Stomach (tissue), 9 donors: ENCODE results near the gene OSBPL9. TPM values are rescaled to one million over a fixed set of nuclear protein-coding genes. Genes with fewer than 3 reads are reported as not detected.
A peak's percentile ranks its signal among the peaks of the same experiment; 100 is the strongest.

Source experiments
- DNase-seq, 2 donors: peaks; one replicate each; pipeline versions ENCODE4 v3.0.0 to v3.0.0-alpha.2; 2013 to 2019
- H3K27ac ChIP-seq, 5 donors: fragments of 200-600 bp in 4 of 5; sonication (generic) in 4 of 5; one replicate each; pipeline ENCODE4 v1.5.1; 2013 to 2019; ENCODE audit warnings: mild to moderate bottlenecking in 1 of 5, moderate library complexity in 1 of 5
- H3K27me3 ChIP-seq, 3 donors: fragments of 200-600 bp; sonication (generic); one replicate each; pipeline ENCODE4 v1.5.1; 2017 to 2019; ENCODE audit warnings: mixed run types in 1 of 3
- H3K36me3 ChIP-seq, 4 donors: fragments of 200-600 bp; sonication (generic); 1 replicate in 3 of 4; 2 replicates in 1 of 4; pipeline ENCODE4 v1.5.1; 2016 to 2019
- H3K4me1 ChIP-seq, 4 donors: fragments of 200-600 bp; sonication (generic); one replicate each; pipeline ENCODE4 v1.5.1; 2016 to 2019
- H3K4me3 ChIP-seq, 4 donors: fragments of 200-600 bp; sonication (generic) in 3 of 4; one replicate each; pipeline ENCODE4 v1.5.1; 2016 to 2019; ENCODE audit warnings: mild to moderate bottlenecking in 1 of 4
- H3K9me3 ChIP-seq, 4 donors: fragments of 200-600 bp; sonication (generic); one replicate each; pipeline ENCODE4 v1.5.1; 2016 to 2019
- EP300 ChIP-seq: sonication (generic); formaldehyde crosslinking; IDR thresholded peaks from one replicate; pipeline ENCODE4 v1.6.1; 2017; ENCODE audit warnings: antibody characterized with exemption
- POLR2A ChIP-seq, 4 donors: fragments of 450-650 bp; IDR thresholded peaks; one replicate each; pipeline ENCODE4 v1.6.1; 2016; ENCODE audit warnings: antibody characterized with exemption in 4 of 4, control low read depth in 2 of 4, mild to moderate bottlenecking in 1 of 4, moderate library complexity in 1 of 4
- POLR2AphosphoS5 ChIP-seq, 3 donors: sonication (generic); formaldehyde crosslinking; IDR thresholded peaks; one replicate each; pipeline ENCODE4 v1.6.1; 2016; ENCODE audit warnings: antibody characterized with exemption in 3 of 3
- WGBS, 5 donors: extraction: QIAGEN DNeasy Blood & Tissue Kit in 3 of 5; methylation state at CpG; one replicate each; pipeline versions ENCODE4 v1.1.5 to v1.1.7; 2013 to 2018; 5-methylcytosine and 5-hydroxymethylcytosine counted together
- intact Hi-C: fragments of 100-400 bp; cut with DNase I; formaldehyde crosslinking; loops from one replicate; pipeline ENCODE4 v1.15.1; 2023; ENCODE audit warnings: low total_unique reads
- polyA plus RNA-seq, 3 donors: library from polyadenylated mRNA; stranded (reverse); fragments of 200-250 nt; gene quantifications; one replicate each; pipeline ENCODE4 v1.2.3, GENCODE V29; 2013
- total RNA-seq, 5 donors: library from RNA; depleted of rRNA; stranded (reverse); fragments of >200 nt; gene quantifications; one replicate each; pipeline versions ENCODE4 v1.1.0 to v1.2.3, GENCODE V29; 2014 to 2016
- TF ChIP-seq, protein P1 (sequence below), 7 experiments: fragments of 450-650 bp in 4 of 7; fragments of 200-600 bp in 3 of 7; sonication (generic) in 3 of 7; IDR thresholded peaks; one replicate each; pipeline ENCODE4 v1.5.1; 2016 to 2019; ENCODE audit warnings: antibody characterized with exemption in 7 of 7, control low read depth in 2 of 7, mild to moderate bottlenecking in 1 of 7
- donor health status: healthy with polysubstance abuse.
- donor health status: Bipolar disorder and iron deficiency.
- donor health status: healthy.

Gene OSBPL9
- total and polyA plus RNA-seq, 8 donors = 29.8 to 461 (median 109) TPM

DNA sequence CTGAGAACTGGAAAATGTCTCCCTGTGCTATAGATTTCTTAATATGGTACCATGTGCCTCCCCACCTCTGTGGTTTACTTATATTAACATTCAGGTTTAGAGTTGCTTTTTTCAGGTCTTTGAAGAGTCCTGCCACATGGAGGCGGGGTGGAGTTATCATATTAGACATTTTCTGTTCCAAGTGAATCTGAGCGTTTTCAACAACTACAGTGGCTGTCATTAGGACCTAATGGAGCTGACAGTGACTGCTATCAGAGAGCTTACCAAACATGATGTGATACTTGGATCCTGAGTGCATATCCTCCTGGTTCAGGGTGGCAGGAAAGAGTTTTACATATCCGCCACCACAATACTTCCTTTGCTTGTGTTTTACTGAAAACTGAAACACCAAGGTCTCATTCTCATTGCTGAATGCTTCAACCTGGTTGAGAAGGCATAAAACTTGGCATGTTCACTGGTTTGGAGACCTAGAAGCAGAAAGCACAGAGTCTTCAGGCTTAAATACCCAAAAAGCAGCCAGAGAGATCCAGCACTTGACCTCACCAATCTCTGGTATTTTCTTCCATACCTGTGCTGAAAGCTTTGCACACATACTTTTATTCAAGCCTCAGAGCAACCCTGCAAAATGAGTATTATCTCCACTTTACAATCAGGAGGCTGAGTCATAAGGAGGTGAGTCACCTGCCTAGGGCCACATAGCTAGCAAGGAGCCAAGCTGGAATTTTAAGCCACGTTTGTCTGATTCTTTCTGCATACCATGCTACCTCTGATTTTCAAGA, 47.4 kb upstream of the OSBPL9 start:
- intact Hi-C loops = no loop called here
- 32 to 52% (median 46%) methylated on average over 4 of the region's 4 CpGs for WGBS, 5 donors
- peak; percentile 40 to 81 for DNase-seq
- Histone ChIP-seq H3K4me1 (peaks cover 16 to 43% (median 32%) of the 10 kb centered on the region in 4 donors), H3K27me3 (no peaks in the 10 kb centered on the region), H3K36me3 (no peaks in the 10 kb centered on the region), H3K27ac (peak overlapping the region in 4 of 5 donors; percentile 8 to 77 (median 58)), H3K4me3 (no peak overlapping the region), H3K9me3 (no peaks in the 10 kb centered on the region)
- TF ChIP-seq EP300 (no peak), POLR2AphosphoS5 (IDR thresholded peaks at IDR 0.05) (peak in 1 of 3 donors; percentile 67)

DNA sequence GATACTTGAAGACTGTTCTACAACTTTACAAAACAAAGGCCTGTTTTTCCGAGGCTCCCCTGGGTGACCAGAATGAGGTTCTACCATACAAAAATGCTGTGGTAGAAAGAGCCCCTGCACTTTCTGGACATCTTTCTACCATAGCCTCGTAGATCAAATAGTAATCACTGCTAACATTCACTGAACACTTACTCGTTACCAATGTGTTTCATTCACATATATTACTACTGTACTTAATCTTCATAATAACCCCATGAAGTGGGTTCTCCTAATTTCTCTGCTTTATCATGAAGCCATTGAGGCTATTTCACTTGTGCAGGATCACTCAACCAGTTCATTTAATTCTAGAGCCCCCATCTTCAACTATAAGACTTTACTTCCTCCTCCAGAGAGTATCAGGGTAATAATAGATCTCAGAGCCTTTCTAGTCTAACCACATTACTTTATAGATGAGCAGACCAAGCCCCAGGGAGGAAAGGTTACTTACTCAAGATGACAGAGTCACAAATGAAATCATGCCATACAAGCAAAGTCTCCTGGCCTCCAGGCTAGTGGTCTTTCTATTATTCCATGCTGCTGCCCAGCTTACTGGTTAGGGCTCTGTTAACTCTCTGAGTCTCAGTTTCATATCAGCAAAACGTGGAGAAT, 46.7 kb upstream of the OSBPL9 start:
- DNase-seq = no peak
- H3K4me1 ChIP-seq = peaks cover 16 to 36% (median 32%) of the 10 kb centered on the region in 4 donors
- H3K4me3 ChIP-seq = no peak overlapping the region
- H3K27me3 ChIP-seq = no peaks in the 10 kb centered on the region
- TF ChIP-seq POLR2AphosphoS5 (IDR thresholded peaks at IDR 0.05) = no peak
- TF ChIP-seq, protein P1, sequence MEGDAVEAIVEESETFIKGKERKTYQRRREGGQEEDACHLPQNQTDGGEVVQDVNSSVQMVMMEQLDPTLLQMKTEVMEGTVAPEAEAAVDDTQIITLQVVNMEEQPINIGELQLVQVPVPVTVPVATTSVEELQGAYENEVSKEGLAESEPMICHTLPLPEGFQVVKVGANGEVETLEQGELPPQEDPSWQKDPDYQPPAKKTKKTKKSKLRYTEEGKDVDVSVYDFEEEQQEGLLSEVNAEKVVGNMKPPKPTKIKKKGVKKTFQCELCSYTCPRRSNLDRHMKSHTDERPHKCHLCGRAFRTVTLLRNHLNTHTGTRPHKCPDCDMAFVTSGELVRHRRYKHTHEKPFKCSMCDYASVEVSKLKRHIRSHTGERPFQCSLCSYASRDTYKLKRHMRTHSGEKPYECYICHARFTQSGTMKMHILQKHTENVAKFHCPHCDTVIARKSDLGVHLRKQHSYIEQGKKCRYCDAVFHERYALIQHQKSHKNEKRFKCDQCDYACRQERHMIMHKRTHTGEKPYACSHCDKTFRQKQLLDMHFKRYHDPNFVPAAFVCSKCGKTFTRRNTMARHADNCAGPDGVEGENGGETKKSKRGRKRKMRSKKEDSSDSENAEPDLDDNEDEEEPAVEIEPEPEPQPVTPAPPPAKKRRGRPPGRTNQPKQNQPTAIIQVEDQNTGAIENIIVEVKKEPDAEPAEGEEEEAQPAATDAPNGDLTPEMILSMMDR (IDR thresholded peaks at IDR 0.05) = no peak
- no peak for TF ChIP-seq EP300
- no peak for TF ChIP-seq POLR2A (IDR thresholded peaks at IDR 0.05)
- 44 to 55% (median 54%) methylated on average over 4 of the region's 4 CpGs for WGBS, 5 donors
- H3K27ac ChIP-seq = peak overlapping the region in 4 of 5 donors; percentile 8 to 77 (median 58)
- H3K9me3 ChIP-seq = no peaks in the 10 kb centered on the region
- intact Hi-C loops = no loop called here
- H3K36me3 ChIP-seq = no peaks in the 10 kb centered on the region

DNA sequence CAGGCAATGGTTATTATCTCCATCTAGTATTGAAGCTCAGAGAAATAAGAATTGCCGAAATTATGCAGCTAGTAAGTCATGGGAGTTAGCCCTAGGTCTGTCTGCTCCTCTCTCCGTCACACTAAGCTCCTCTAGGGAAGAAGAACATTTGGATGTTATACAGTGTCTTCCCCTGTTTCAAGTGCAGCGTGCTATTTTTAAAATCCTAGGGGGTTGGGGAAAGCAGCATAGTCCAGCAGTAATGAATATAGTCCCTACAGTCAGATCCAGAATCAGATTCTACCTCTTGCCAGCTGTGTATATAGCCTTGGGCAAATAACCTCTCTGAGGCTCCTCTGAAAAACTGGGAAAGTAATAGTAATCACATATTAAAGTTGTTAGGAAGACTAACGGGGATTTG, 44.5 kb upstream of the OSBPL9 start:
- H3K9me3 ChIP-seq = no peaks in the 10 kb centered on the region
- TF ChIP-seq EP300 (no peak), POLR2AphosphoS5 (IDR thresholded peaks at IDR 0.05) (no peak), POLR2A (IDR thresholded peaks at IDR 0.05) (no peak)
- TF ChIP-seq, protein P1 (IDR thresholded peaks at IDR 0.05) = no peak
- H3K4me3 ChIP-seq = no peak overlapping the region
- intact Hi-C loops = no loop called here
- H3K27me3 ChIP-seq = no peaks in the 10 kb centered on the region
- 91 to 96% (median 93%) methylated on average over 4 of the region's 4 CpGs for WGBS, 5 donors
- no peak overlapping the region for H3K27ac ChIP-seq
- H3K36me3 ChIP-seq = no peaks in the 10 kb centered on the region
- DNase-seq = no peak
- peaks cover 16 to 32% (median 31%) of the 10 kb centered on the region in 4 donors for H3K4me1 ChIP-seq

DNA sequence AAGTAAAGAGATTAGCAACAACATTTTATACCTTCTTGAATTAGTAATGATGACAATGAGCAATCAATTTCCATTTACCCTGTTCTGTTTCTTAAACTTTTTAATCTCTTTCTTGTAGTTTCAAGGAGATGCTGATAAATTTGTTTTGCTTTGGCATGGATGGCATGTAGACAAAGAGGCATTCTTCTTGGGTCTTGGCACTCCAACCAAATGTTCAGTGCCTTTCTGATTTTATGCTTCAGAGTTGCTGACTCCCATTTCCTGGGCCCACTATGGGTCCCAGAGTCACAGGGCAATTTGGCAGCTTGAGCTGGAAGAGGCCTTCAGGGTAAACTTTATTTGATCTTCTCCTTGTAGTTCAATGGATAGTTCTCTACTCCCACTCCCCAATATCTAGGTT, 42.1 kb upstream of the OSBPL9 start:
- Histone ChIP-seq H3K9me3 (no peaks in the 10 kb centered on the region), H3K4me3 (no peak overlapping the region), H3K36me3 (no peaks in the 10 kb centered on the region), H3K27me3 (no peaks in the 10 kb centered on the region), H3K27ac (no peak overlapping the region), H3K4me1 (peaks cover 7 to 11% (median 9%) of the 10 kb centered on the region in 4 donors)
- intact Hi-C loops = no loop called here
- TF ChIP-seq POLR2AphosphoS5 (IDR thresholded peaks at IDR 0.05) (no peak), EP300 (no peak), POLR2A (IDR thresholded peaks at IDR 0.05) (no peak)
- TF ChIP-seq, protein P1 (IDR thresholded peaks at IDR 0.05) = no peak
- no peak for DNase-seq
